HepG2 (cell line): ENCODE results near the gene LTA4H. TPM values are rescaled to one million over a fixed set of nuclear protein-coding genes. Genes with fewer than 3 reads are reported as not detected.

Source experiments
- CEBPB ChIP-seq: IDR thresholded peaks from 2 replicates; pipeline ENCODE4 v1.6.1; 2011; ENCODE audit warnings: low read depth, low read length, improper control_type of control experiment, borderline replicate concordance
- CEBPZ ChIP-seq: IDR thresholded peaks from 2 replicates; pipeline ENCODE4 v1.6.1; 2012; ENCODE audit warnings: low read length, improper control_type of control experiment
- ERF ChIP-seq: IDR thresholded peaks from 2 replicates; pipeline ENCODE4 v1.6.1; 2018; ENCODE audit warnings: missing biosample characterization, missing genetic modification reagents
- FOXJ3 ChIP-seq: sonication (generic); formaldehyde crosslinking; IDR thresholded peaks from 2 replicates; pipeline ENCODE4 v1.4.0; 2020; ENCODE audit warnings: missing genetic modification reagents, mild to moderate bottlenecking, borderline replicate concordance
- GATAD2A ChIP-seq: IDR thresholded peaks from 2 replicates; pipeline ENCODE4 v1.6.1; 2016
- NCOR1 ChIP-seq: fragments of 200-600 bp; sonication (generic); IDR thresholded peaks from 2 replicates; pipeline ENCODE4 v1.7.0; 2017; ENCODE audit warnings: antibody characterized with exemption, low read length, borderline replicate concordance
- ONECUT2 ChIP-seq: sonication (generic); formaldehyde crosslinking; IDR thresholded peaks from 2 replicates; pipeline ENCODE4 v1.4.0; 2020; ENCODE audit warnings: missing genetic modification reagents
- ZNF121 ChIP-seq: sonication (generic); formaldehyde crosslinking; IDR thresholded peaks from 2 replicates; pipeline ENCODE4 v1.5.0; 2020; ENCODE audit warnings: mild to moderate bottlenecking, missing genetic modification reagents
- ZNF382 ChIP-seq: sonication (generic); formaldehyde crosslinking; IDR thresholded peaks from 2 replicates; pipeline ENCODE4 v1.5.0; 2020; ENCODE audit warnings: missing genetic modification reagents, mild to moderate bottlenecking, borderline replicate concordance
- polyA plus RNA-seq, 8 experiments: library from polyadenylated mRNA; depleted of rRNA in 3 of 8; stranded (reverse) in 7 of 8; unstranded in 1 of 8; fragments of >200 nt; fragmentation: Illumina TruSeq in 4 of 8; extraction: Trizol in 4 of 8; gene quantifications; 2 replicates each; pipeline versions ENCODE4 v1.2.1 to v1.2.3, GENCODE V29; 2011 to 2016; ENCODE audit warnings: low read depth in 4 of 8, missing spikeins in 1 of 8, mixed read lengths in 1 of 8; ENCODE audit not compliant: insufficient read depth in 1 of 8
- total RNA-seq, 5 experiments: library from RNA; depleted of rRNA; stranded (reverse); fragments of >200 nt; fragmentation: Illumina TruSeq; extraction: Trizol; gene quantifications; 2 replicates each; pipeline ENCODE4 v1.2.3, GENCODE V29; 2016; ENCODE audit warnings: low read depth in 1 of 5
- TF ChIP-seq, protein P1 (sequence below), 2 experiments: sonication (generic) in 1 of 2; formaldehyde crosslinking in 1 of 2; IDR thresholded peaks; 2 replicates each; pipeline versions ENCODE4 v1.6.1 to v1.9.0; 2014 to 2022; ENCODE audit warnings: antibody characterized with exemption in 1 of 2, borderline replicate concordance in 1 of 2, inconsistent platforms in 1 of 2, low read depth in 1 of 2, missing genetic modification reagents in 1 of 2
- TF ChIP-seq, protein P2 (sequence below): sonication (generic); formaldehyde crosslinking; IDR thresholded peaks from 2 replicates; pipeline ENCODE4 v1.5.1; 2020; ENCODE audit warnings: mild to moderate bottlenecking, missing genetic modification reagents, borderline replicate concordance
- TF ChIP-seq, protein P3 (sequence below): sonication (generic); formaldehyde crosslinking; IDR thresholded peaks from 2 replicates; pipeline ENCODE4 v1.5.0; 2020; ENCODE audit warnings: missing genetic modification reagents

LTA4H gene
- total and polyA plus RNA-seq, 2 of the 13 experiments (the other 11 are each of a cell fraction or from before 2014, with no cell fraction given) = 87.5 to 90.4 TPM

- TF ChIP-seq, protein P1, sequence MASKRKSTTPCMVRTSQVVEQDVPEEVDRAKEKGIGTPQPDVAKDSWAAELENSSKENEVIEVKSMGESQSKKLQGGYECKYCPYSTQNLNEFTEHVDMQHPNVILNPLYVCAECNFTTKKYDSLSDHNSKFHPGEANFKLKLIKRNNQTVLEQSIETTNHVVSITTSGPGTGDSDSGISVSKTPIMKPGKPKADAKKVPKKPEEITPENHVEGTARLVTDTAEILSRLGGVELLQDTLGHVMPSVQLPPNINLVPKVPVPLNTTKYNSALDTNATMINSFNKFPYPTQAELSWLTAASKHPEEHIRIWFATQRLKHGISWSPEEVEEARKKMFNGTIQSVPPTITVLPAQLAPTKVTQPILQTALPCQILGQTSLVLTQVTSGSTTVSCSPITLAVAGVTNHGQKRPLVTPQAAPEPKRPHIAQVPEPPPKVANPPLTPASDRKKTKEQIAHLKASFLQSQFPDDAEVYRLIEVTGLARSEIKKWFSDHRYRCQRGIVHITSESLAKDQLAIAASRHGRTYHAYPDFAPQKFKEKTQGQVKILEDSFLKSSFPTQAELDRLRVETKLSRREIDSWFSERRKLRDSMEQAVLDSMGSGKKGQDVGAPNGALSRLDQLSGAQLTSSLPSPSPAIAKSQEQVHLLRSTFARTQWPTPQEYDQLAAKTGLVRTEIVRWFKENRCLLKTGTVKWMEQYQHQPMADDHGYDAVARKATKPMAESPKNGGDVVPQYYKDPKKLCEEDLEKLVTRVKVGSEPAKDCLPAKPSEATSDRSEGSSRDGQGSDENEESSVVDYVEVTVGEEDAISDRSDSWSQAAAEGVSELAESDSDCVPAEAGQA (IDR thresholded peaks at IDR 0.05; ENCODE audit: low read depth) = no peak; the same call in 1 of the 2 replicates
- TF ChIP-seq, protein P1 (CRISPR knock-in tag; IDR thresholded peaks at IDR 0.05; ENCODE audit: borderline replicate concordance) = no peak
- no peak for TF ChIP-seq ZNF382 (CRISPR knock-in tag)
- TF ChIP-seq, protein P2, sequence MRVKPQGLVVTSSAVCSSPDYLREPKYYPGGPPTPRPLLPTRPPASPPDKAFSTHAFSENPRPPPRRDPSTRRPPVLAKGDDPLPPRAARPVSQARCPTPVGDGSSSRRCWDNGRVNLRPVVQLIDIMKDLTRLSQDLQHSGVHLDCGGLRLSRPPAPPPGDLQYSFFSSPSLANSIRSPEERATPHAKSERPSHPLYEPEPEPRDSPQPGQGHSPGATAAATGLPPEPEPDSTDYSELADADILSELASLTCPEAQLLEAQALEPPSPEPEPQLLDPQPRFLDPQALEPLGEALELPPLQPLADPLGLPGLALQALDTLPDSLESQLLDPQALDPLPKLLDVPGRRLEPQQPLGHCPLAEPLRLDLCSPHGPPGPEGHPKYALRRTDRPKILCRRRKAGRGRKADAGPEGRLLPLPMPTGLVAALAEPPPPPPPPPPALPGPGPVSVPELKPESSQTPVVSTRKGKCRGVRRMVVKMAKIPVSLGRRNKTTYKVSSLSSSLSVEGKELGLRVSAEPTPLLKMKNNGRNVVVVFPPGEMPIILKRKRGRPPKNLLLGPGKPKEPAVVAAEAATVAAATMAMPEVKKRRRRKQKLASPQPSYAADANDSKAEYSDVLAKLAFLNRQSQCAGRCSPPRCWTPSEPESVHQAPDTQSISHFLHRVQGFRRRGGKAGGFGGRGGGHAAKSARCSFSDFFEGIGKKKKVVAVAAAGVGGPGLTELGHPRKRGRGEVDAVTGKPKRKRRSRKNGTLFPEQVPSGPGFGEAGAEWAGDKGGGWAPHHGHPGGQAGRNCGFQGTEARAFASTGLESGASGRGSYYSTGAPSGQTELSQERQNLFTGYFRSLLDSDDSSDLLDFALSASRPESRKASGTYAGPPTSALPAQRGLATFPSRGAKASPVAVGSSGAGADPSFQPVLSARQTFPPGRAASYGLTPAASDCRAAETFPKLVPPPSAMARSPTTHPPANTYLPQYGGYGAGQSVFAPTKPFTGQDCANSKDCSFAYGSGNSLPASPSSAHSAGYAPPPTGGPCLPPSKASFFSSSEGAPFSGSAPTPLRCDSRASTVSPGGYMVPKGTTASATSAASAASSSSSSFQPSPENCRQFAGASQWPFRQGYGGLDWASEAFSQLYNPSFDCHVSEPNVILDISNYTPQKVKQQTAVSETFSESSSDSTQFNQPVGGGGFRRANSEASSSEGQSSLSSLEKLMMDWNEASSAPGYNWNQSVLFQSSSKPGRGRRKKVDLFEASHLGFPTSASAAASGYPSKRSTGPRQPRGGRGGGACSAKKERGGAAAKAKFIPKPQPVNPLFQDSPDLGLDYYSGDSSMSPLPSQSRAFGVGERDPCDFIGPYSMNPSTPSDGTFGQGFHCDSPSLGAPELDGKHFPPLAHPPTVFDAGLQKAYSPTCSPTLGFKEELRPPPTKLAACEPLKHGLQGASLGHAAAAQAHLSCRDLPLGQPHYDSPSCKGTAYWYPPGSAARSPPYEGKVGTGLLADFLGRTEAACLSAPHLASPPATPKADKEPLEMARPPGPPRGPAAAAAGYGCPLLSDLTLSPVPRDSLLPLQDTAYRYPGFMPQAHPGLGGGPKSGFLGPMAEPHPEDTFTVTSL (CRISPR knock-in tag) = peak; percentile 98
- peak; percentile 95 for TF ChIP-seq ERF (CRISPR knock-in tag)
- peak; percentile 100 for TF ChIP-seq GATAD2A (CRISPR knock-in tag)
- TF ChIP-seq, protein P3, sequence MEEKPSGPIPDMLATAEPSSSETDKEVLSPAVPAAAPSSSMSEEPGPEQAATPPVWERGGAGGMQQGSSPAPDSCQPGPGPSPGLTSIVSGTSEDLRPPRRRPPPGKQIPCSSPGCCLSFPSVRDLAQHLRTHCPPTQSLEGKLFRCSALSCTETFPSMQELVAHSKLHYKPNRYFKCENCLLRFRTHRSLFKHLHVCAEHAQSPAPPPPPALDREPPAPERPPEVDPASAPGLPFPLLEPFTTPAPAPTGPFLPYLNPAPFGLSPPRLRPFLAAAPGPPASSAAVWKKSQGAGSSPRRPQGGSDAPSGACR (CRISPR knock-in tag) = peak; percentile 93; the same call in 1 of the 2 replicates
- TF ChIP-seq CEBPZ = no peak
- peak; percentile 34; the same call in 1 of the 2 replicates for TF ChIP-seq ZNF121
- no peak for TF ChIP-seq ONECUT2 (CRISPR knock-in tag)
- peak; percentile 100 for TF ChIP-seq CEBPB
- TF ChIP-seq NCOR1 = peak; percentile 93
- TF ChIP-seq FOXJ3 (CRISPR knock-in tag) = peak; percentile 99
Measured at GRCh38 chr12:95996034-95996658, 39.2 kb downstream of the LTA4H start, which contains the start of gene HAL (continued).
